ENCODE results near the gene VAV2.

Gene VAV2

GRCh38 chr9:133870598-133871595, 121.2 kb downstream of the VAV2 start:
- no peak for DNase-seq

- DNase-seq: no peak
Observed at GRCh38 chr9:133869674-133870405, 122.3 kb downstream of the VAV2 start.

- DNase-seq: no peak
Observed at GRCh38 chr9:133868203-133868602, 123.9 kb downstream of the VAV2 start.

GRCh38 chr9:133866946-133867345, 125.2 kb downstream of the VAV2 start:
- no peak for DNase-seq

- no peak for DNase-seq
Observed at GRCh38 chr9:133864011-133864410, 128.1 kb downstream of the VAV2 start.

GRCh38 chr9:133863257-133863592, 128.9 kb downstream of the VAV2 start:
- DNase-seq: no peak

- no peak for DNase-seq
Observed at GRCh38 chr9:133862585-133863256, 129.4 kb downstream of the VAV2 start.

GRCh38 chr9:133861692-133862091, 130.4 kb downstream of the VAV2 start:
- no peak for DNase-seq

GRCh38 chr9:133861086-133861485, 131.0 kb downstream of the VAV2 start:
- DNase-seq: no peak

- no peak for DNase-seq
Observed at GRCh38 chr9:133858771-133859170, 133.4 kb downstream of the VAV2 start.

- DNase-seq: no peak
Observed at GRCh38 chr9:133857639-133858038, 134.5 kb downstream of the VAV2 start.

GRCh38 chr9:133856798-133857197, 135.3 kb downstream of the VAV2 start:
- DNase-seq: no peak

- peak; percentile 40 for DNase-seq
Observed at GRCh38 chr9:133855802-133856521, 136.2 kb downstream of the VAV2 start.

GRCh38 chr9:133855371-133855770, 136.8 kb downstream of the VAV2 start:
- DNase-seq: no peak

- no peak for DNase-seq
Observed at GRCh38 chr9:133854765-133855164, 137.4 kb downstream of the VAV2 start.

GRCh38 chr9:133854048-133854447, 138.1 kb downstream of the VAV2 start:
- DNase-seq: no peak

- no peak for DNase-seq
Observed at GRCh38 chr9:133853331-133853730, 138.8 kb downstream of the VAV2 start.

- no peak for DNase-seq
Observed at GRCh38 chr9:133852431-133852830, 139.7 kb downstream of the VAV2 start.

- DNase-seq: no peak
Observed at GRCh38 chr9:133851693-133852092, 140.4 kb downstream of the VAV2 start.

- no peak for DNase-seq
Observed at GRCh38 chr9:133850937-133851336, 141.2 kb downstream of the VAV2 start.

- DNase-seq: no peak
Observed at GRCh38 chr9:133850161-133850560, 142.0 kb downstream of the VAV2 start.

- DNase-seq: no peak
Observed at GRCh38 chr9:133849110-133849670, 142.9 kb downstream of the VAV2 start.

All from fibroblast of skin of abdomen (primary cell).